Hematopoietic multipotent progenitor cell treated with erythropoietin and hydrocortisone succinate and interleukin-3 and kit ligand, for 15 days (in vitro differentiated cells): ENCODE results near the gene LRRC40.
A peak's percentile ranks its signal among the peaks of the same experiment; 100 is the strongest.
"Not testable (repeated sequence)": the region's sequence is repeated elsewhere in the genome, so short reads cannot be mapped to it uniquely, and the experiment has no call there.

ENCODE experiments used
- DNase-seq: peaks from one replicate; pipeline ENCODE4 v3.0.0-alpha.2; 2015; ENCODE audit warnings: low spot score

Gene LRRC40

GRCh38 chr1:70202173-70202758 is 3.1 kb downstream of the LRRC40 start:
- DNase-seq = no peak

GRCh38 chr1:70200065-70200464 is 5.3 kb downstream of the LRRC40 start:
- DNase-seq = no peak

- DNase-seq = no peak
Measured at GRCh38 chr1:70196333-70196732, 9.0 kb downstream of the LRRC40 start.

- DNase-seq = no peak
Measured at GRCh38 chr1:70195342-70195741, 10.0 kb downstream of the LRRC40 start.

- DNase-seq = no peak
Measured at GRCh38 chr1:70194601-70195000, 10.8 kb downstream of the LRRC40 start.

- not testable (repeated sequence) for DNase-seq
Measured at GRCh38 chr1:70192446-70192845, 12.9 kb downstream of the LRRC40 start.

- no peak for DNase-seq
Measured at GRCh38 chr1:70190180-70190579, 15.2 kb downstream of the LRRC40 start.

- no peak for DNase-seq
Measured at GRCh38 chr1:70188522-70188921, 16.9 kb downstream of the LRRC40 start.

GRCh38 chr1:70185181-70185580 is 20.2 kb downstream of the LRRC40 start:
- not testable (repeated sequence) for DNase-seq

GRCh38 chr1:70171512-70171911 is 33.9 kb downstream of the LRRC40 start:
- DNase-seq = no peak

GRCh38 chr1:70169018-70169839 is 36.1 kb downstream of the LRRC40 start:
- no peak for DNase-seq

- DNase-seq = no peak
Measured at GRCh38 chr1:70168283-70168682, 37.1 kb downstream of the LRRC40 start.

GRCh38 chr1:70164350-70164749 is 41.0 kb downstream of the LRRC40 start:
- no peak for DNase-seq

GRCh38 chr1:70156529-70157120 is 48.8 kb downstream of the LRRC40 start:
- DNase-seq = peak; percentile 14

GRCh38 chr1:70153739-70154138 is 51.6 kb downstream of the LRRC40 start:
- no peak for DNase-seq

GRCh38 chr1:70150444-70150843 is 54.9 kb downstream of the LRRC40 start:
- DNase-seq = no peak

GRCh38 chr1:70146488-70146887 is 58.9 kb downstream of the LRRC40 start:
- DNase-seq = no peak

GRCh38 chr1:70143048-70143659 is 62.2 kb downstream of the LRRC40 start:
- no peak for DNase-seq

GRCh38 chr1:70142075-70142474 is 63.3 kb downstream of the LRRC40 start:
- DNase-seq = no peak

GRCh38 chr1:70140894-70141293 is 64.5 kb downstream of the LRRC40 start:
- DNase-seq = no peak

GRCh38 chr1:70140343-70140742 is 65.0 kb downstream of the LRRC40 start:
- no peak for DNase-seq

GRCh38 chr1:70134148-70134547 is 71.2 kb downstream of the LRRC40 start:
- DNase-seq = no peak

- DNase-seq = no peak
Measured at GRCh38 chr1:70117046-70117445, 88.3 kb downstream of the LRRC40 start.
